Fibroblast of skin of abdomen (primary cell): ENCODE data around the gene CC2D1A.
"Not testable (repeated sequence)": the region's sequence is repeated elsewhere in the genome, so short reads cannot be mapped to it uniquely, and the experiment has no call there.

Experiments used
- DNase-seq: peaks from one replicate; pipeline ENCODE4 v3.0.0-alpha.2; 2013

Gene CC2D1A

GRCh38 chr19:13908674-13909073 is 2.7 kb downstream of the CC2D1A start:
- DNase-seq: no peak

- no peak for DNase-seq
Measured at GRCh38 chr19:13909430-13909829, 3.4 kb downstream of the CC2D1A start.

- DNase-seq: no peak
Measured at GRCh38 chr19:13913352-13913751, 7.4 kb downstream of the CC2D1A start.

- DNase-seq: no peak
Measured at GRCh38 chr19:13914777-13915176, 8.8 kb downstream of the CC2D1A start.

- no peak for DNase-seq
Measured at GRCh38 chr19:13917888-13918406, 11.9 kb downstream of the CC2D1A start.

- no peak for DNase-seq
Measured at GRCh38 chr19:13918726-13919411, 12.9 kb downstream of the CC2D1A start.

GRCh38 chr19:13920524-13920923 is 14.5 kb downstream of the CC2D1A start:
- no peak for DNase-seq

GRCh38 chr19:13920940-13921747 is 15.1 kb downstream of the CC2D1A start:
- DNase-seq: peak; percentile 49

GRCh38 chr19:13922118-13922517 is 16.1 kb downstream of the CC2D1A start:
- not testable (repeated sequence) for DNase-seq

- no peak for DNase-seq
Measured at GRCh38 chr19:13923194-13923987, 17.4 kb downstream of the CC2D1A start.

GRCh38 chr19:13926010-13926409 is 20.0 kb downstream of the CC2D1A start:
- no peak for DNase-seq

- DNase-seq: no peak
Measured at GRCh38 chr19:13926715-13927114, 20.7 kb downstream of the CC2D1A start.

- DNase-seq: no peak
Measured at GRCh38 chr19:13929340-13929739, 23.3 kb downstream of the CC2D1A start.

GRCh38 chr19:13929956-13930355 is 24.0 kb downstream of the CC2D1A start:
- DNase-seq: no peak

GRCh38 chr19:13930402-13930801 is 24.4 kb downstream of the CC2D1A start:
- no peak for DNase-seq

GRCh38 chr19:13931391-13932148 is 25.6 kb downstream of the CC2D1A start:
- no peak for DNase-seq

- DNase-seq: no peak
Measured at GRCh38 chr19:13932149-13932637, 26.2 kb downstream of the CC2D1A start.

GRCh38 chr19:13932911-13933393 is 27.0 kb downstream of the CC2D1A start:
- DNase-seq: no peak

- DNase-seq: no peak
Measured at GRCh38 chr19:13934785-13935109, 28.7 kb downstream of the CC2D1A start.

GRCh38 chr19:13935765-13936510 is 29.9 kb downstream of the CC2D1A start:
- no peak for DNase-seq
